Uterus (tissue), 4 donors: ENCODE measurements around the gene FCHSD2. TPM values are rescaled to one million over a fixed set of nuclear protein-coding genes. Genes with fewer than 3 reads are reported as not detected.
"Not testable (repeated sequence)": the region's sequence is repeated elsewhere in the genome, so short reads cannot be mapped to it uniquely, and the experiment has no call there.

Experiments used
- DNase-seq, 2 donors: peaks; one replicate each; pipeline ENCODE4 v3.0.0-alpha.2; 2019 to 2020
- H3K27ac ChIP-seq, 2 donors: fragments of 200-600 bp; sonication (generic); 1 replicate in 1 of 2; 2 replicates in 1 of 2; pipeline ENCODE4 v1.5.1; 2016 to 2018
- H3K27me3 ChIP-seq, 2 donors: fragments of 200-600 bp; sonication (generic); one replicate each; pipeline ENCODE4 v1.5.1; 2018 to 2019; ENCODE audit warnings: control low read depth in 1 of 2
- H3K36me3 ChIP-seq, 2 donors: fragments of 200-600 bp; sonication (generic); one replicate each; pipeline ENCODE4 v1.5.1; 2019; ENCODE audit warnings: control low read depth in 1 of 2
- H3K4me1 ChIP-seq, 2 donors: fragments of 200-600 bp; sonication (generic); one replicate each; pipeline ENCODE4 v1.5.1; 2018 to 2019; ENCODE audit warnings: control low read depth in 1 of 2
- H3K4me3 ChIP-seq, 2 donors: fragments of 200-600 bp; sonication (generic); 1 replicate in 1 of 2; 2 replicates in 1 of 2; pipeline ENCODE4 v1.5.1; 2018 to 2019; ENCODE audit warnings: mild to moderate bottlenecking in 1 of 2
- H3K9me3 ChIP-seq, 2 donors: fragments of 200-600 bp; sonication (generic); one replicate each; pipeline ENCODE4 v1.5.1; 2019; ENCODE audit warnings: control low read depth in 1 of 2
- CTCF ChIP-seq, 4 experiments: fragments of 200-600 bp in 2 of 4; fragments of 450-650 bp in 2 of 4; sonication (generic) in 2 of 4; IDR thresholded peaks; one replicate each; pipeline ENCODE4 v1.5.1; 2016 to 2019; ENCODE audit warnings: antibody characterized with exemption in 4 of 4, mild to moderate bottlenecking in 2 of 4, moderate library complexity in 1 of 4
- POLR2A ChIP-seq, 2 donors: fragments of 450-650 bp; IDR thresholded peaks; one replicate each; pipeline ENCODE4 v1.6.1; 2016; ENCODE audit warnings: antibody characterized with exemption in 2 of 2, mild to moderate bottlenecking in 1 of 2, moderate library complexity in 1 of 2
- intact Hi-C: fragments of 100-400 bp; cut with DNase I; formaldehyde crosslinking; loops from one replicate; pipeline ENCODE4 v1.15.1; 2023; ENCODE audit warnings: low total_unique reads
- total RNA-seq, 4 donors: library from RNA; depleted of rRNA in 3 of 4; stranded (reverse); fragments of >200 nt in 3 of 4; gene quantifications; one replicate each; pipeline versions ENCODE4 v1.1.0 to v1.2.4, GENCODE V29; 2014 to 2023
- donor health status: DM: yes; HTN: yes; CAD: no.

FCHSD2 gene
- total RNA-seq, 4 donors from 2014 or later: 13.6 to 73.9 (median 27.7) TPM

DNA sequence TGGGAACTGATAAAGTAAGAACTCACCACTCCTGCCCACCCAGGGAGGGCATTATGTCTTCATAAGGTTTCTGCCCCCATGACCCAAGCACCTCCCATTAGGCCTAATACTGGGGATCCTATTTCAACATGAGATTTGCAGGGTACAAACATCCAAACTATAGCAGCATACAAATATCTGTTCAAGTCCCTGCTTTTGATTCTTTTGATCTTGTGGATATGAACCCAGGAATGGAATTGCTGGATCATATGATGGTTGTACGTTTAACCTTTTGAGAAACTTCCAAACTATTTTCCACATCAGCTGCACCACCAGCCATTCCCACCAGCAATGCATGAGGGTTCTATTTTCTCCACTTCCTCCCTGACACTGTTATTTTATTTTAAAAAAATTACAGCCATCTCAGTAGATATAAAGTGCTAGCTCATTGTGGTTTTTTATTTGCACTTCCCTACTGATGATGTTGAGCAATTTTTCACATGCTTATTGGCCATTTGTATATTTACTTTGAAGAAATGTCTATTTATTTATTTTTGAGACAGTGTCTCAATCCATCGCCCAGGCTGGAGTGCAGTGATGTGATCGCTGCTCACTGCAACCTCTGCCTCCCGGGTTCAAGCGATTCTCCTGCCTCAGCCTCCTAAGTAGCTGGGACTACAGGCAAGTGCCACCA is 335.0 kb downstream of the FCHSD2 start:
- H3K4me1 ChIP-seq: no peaks in the 10 kb centered on the region
- no peak overlapping the region for H3K27ac ChIP-seq
- H3K4me3 ChIP-seq: no peak overlapping the region
- TF ChIP-seq POLR2A (IDR thresholded peaks at IDR 0.05): no peak
- no peak for TF ChIP-seq CTCF (IDR thresholded peaks at IDR 0.05)
- intact Hi-C loops: no loop called here
- no peaks in the 10 kb centered on the region for H3K9me3 ChIP-seq
- no peaks in the 10 kb centered on the region for H3K36me3 ChIP-seq
- no peak for DNase-seq
- H3K27me3 ChIP-seq: no peaks in the 10 kb centered on the region

GRCh38 chr11:72806378-72806777 is 335.7 kb downstream of the FCHSD2 start:
- H3K36me3 ChIP-seq, DNase-seq, H3K4me3 ChIP-seq, intact Hi-C loops, H3K4me1 ChIP-seq, H3K9me3 ChIP-seq, H3K27ac ChIP-seq, H3K27me3 ChIP-seq: not testable (repeated sequence)

GRCh38 chr11:72805216-72805615 is 336.9 kb downstream of the FCHSD2 start:
- H3K4me1 ChIP-seq: no peaks in the 10 kb centered on the region
- no peak overlapping the region for H3K4me3 ChIP-seq
- H3K9me3 ChIP-seq: no peaks in the 10 kb centered on the region
- no peaks in the 10 kb centered on the region for H3K27me3 ChIP-seq
- intact Hi-C loops: no loop called here
- TF ChIP-seq CTCF (IDR thresholded peaks at IDR 0.05) (no peak), POLR2A (IDR thresholded peaks at IDR 0.05) (no peak)
- no peak overlapping the region for H3K27ac ChIP-seq
- no peaks in the 10 kb centered on the region for H3K36me3 ChIP-seq
- no peak for DNase-seq

GRCh38 chr11:72802822-72803221 is 339.3 kb downstream of the FCHSD2 start:
- Histone ChIP-seq H3K9me3 (no peaks in the 10 kb centered on the region), H3K4me1 (no peaks in the 10 kb centered on the region), H3K36me3 (no peaks in the 10 kb centered on the region), H3K27me3 (no peaks in the 10 kb centered on the region), H3K4me3 (no peak overlapping the region), H3K27ac (no peak overlapping the region)
- no peak for TF ChIP-seq CTCF (IDR thresholded peaks at IDR 0.05)
- TF ChIP-seq POLR2A (IDR thresholded peaks at IDR 0.05): no peak
- intact Hi-C loops: no loop called here
- DNase-seq: no peak

GRCh38 chr11:72799441-72799840 is 342.7 kb downstream of the FCHSD2 start:
- intact Hi-C loops: no loop called here

More at GRCh38 chr11:72799441-72799840, 342.7 kb downstream of the FCHSD2 start:
- no peaks in the 10 kb centered on the region for H3K27me3 ChIP-seq
- H3K4me3 ChIP-seq: no peak overlapping the region
- H3K9me3 ChIP-seq: no peaks in the 10 kb centered on the region
- H3K27ac ChIP-seq: no peak overlapping the region
- DNase-seq: no peak
- TF ChIP-seq POLR2A (IDR thresholded peaks at IDR 0.05) (no peak), CTCF (IDR thresholded peaks at IDR 0.05) (no peak)
- no peaks in the 10 kb centered on the region for H3K36me3 ChIP-seq
- no peaks in the 10 kb centered on the region for H3K4me1 ChIP-seq
